Esophagus muscularis mucosa (tissue), 4 donors: ENCODE data around the gene CCDC80. TPM values are rescaled to one million over a fixed set of nuclear protein-coding genes. Genes with fewer than 3 reads are reported as not detected.

Experiments
- DNase-seq: peaks from one replicate; pipeline ENCODE4 v3.0.0-alpha.2; 2017; ENCODE audit errors: extremely low spot score
- H3K27ac ChIP-seq, 4 donors: fragments of 200-600 bp; sonication (generic); replicated peaks in 1 of 4; 1 replicate in 3 of 4; 2 replicates in 1 of 4; pipeline ENCODE4 v1.5.1; 2016 to 2019; ENCODE audit warnings: mild to moderate bottlenecking in 1 of 4
- H3K27me3 ChIP-seq, 4 donors: fragments of 200-600 bp; sonication (generic); one replicate each; pipeline versions ENCODE4 v1.5.1 to v1.6.0; 2016 to 2019
- H3K36me3 ChIP-seq, 4 donors: fragments of 200-600 bp; sonication (generic); one replicate each; pipeline ENCODE4 v1.5.1; 2016 to 2019
- H3K4me1 ChIP-seq, 4 donors: fragments of 200-600 bp; sonication (generic); one replicate each; pipeline ENCODE4 v1.5.1; 2016 to 2019
- H3K4me3 ChIP-seq, 4 donors: fragments of 200-600 bp; sonication (generic); 1 replicate in 2 of 4; 2 replicates in 2 of 4; pipeline ENCODE4 v1.5.1; 2016 to 2019; ENCODE audit warnings: mild to moderate bottlenecking in 4 of 4, moderate library complexity in 1 of 4
- H3K9me3 ChIP-seq, 4 donors: fragments of 200-600 bp; sonication (generic); 1 replicate in 3 of 4; 2 replicates in 1 of 4; pipeline ENCODE4 v1.5.1; 2016 to 2019
- EP300 ChIP-seq: sonication (generic); formaldehyde crosslinking; IDR thresholded peaks from one replicate; pipeline ENCODE4 v1.6.1; 2017; ENCODE audit warnings: antibody characterized with exemption
- POLR2A ChIP-seq: fragments of 450-650 bp; IDR thresholded peaks from one replicate; pipeline ENCODE4 v1.6.1; 2017; ENCODE audit warnings: antibody characterized with exemption, moderate library complexity, mild to moderate bottlenecking, low read depth
- POLR2AphosphoS5 ChIP-seq, 2 donors: sonication (generic); formaldehyde crosslinking; IDR thresholded peaks; one replicate each; pipeline ENCODE4 v1.6.1; 2017; ENCODE audit warnings: antibody characterized with exemption in 2 of 2
- WGBS: methylation state at CpG from one replicate; pipeline ENCODE4 v1.1.5; 2018; 5-methylcytosine and 5-hydroxymethylcytosine counted together
- intact Hi-C: fragments of 100-400 bp; cut with DNase I; formaldehyde crosslinking; loops from one replicate; pipeline ENCODE4 v1.15.1; 2023
- total RNA-seq, 4 donors: library from RNA; depleted of rRNA; stranded (reverse); fragments of >200 nt; gene quantifications; one replicate each; pipeline versions ENCODE4 v1.1.0 to v1.2.1, GENCODE V29; 2016
- TF ChIP-seq, protein P1 (sequence below), 3 experiments: fragments of 200-600 bp in 2 of 3; fragments of 450-650 bp in 1 of 3; sonication (generic) in 2 of 3; IDR thresholded peaks; one replicate each; pipeline ENCODE4 v1.5.1; 2017 to 2019; ENCODE audit warnings: antibody characterized with exemption in 3 of 3, mild to moderate bottlenecking in 2 of 3, moderate library complexity in 1 of 3

CCDC80 gene
- total RNA-seq, 4 donors from 2014 or later = 34.7 to 213 (median 127) TPM

DNA sequence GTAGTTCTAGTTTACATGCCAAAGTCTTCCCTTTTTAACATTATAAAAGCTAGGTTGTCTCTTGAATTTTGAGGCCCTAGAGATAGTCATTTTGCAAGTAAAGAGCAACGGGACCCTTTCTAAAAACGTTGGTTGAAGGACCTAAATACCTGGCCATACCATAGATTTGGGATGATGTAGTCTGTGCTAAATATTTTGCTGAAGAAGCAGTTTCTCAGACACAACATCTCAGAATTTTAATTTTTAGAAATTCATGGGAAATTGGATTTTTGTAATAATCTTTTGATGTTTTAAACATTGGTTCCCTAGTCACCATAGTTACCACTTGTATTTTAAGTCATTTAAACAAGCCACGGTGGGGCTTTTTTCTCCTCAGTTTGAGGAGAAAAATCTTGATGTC, 57.8 kb downstream of the CCDC80 start:
- TF ChIP-seq POLR2A = no peak
- TF ChIP-seq POLR2AphosphoS5 (IDR thresholded peaks at IDR 0.05) = no peak
- TF ChIP-seq, protein P1, sequence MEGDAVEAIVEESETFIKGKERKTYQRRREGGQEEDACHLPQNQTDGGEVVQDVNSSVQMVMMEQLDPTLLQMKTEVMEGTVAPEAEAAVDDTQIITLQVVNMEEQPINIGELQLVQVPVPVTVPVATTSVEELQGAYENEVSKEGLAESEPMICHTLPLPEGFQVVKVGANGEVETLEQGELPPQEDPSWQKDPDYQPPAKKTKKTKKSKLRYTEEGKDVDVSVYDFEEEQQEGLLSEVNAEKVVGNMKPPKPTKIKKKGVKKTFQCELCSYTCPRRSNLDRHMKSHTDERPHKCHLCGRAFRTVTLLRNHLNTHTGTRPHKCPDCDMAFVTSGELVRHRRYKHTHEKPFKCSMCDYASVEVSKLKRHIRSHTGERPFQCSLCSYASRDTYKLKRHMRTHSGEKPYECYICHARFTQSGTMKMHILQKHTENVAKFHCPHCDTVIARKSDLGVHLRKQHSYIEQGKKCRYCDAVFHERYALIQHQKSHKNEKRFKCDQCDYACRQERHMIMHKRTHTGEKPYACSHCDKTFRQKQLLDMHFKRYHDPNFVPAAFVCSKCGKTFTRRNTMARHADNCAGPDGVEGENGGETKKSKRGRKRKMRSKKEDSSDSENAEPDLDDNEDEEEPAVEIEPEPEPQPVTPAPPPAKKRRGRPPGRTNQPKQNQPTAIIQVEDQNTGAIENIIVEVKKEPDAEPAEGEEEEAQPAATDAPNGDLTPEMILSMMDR (IDR thresholded peaks at IDR 0.05) = no peak
- TF ChIP-seq EP300 = no peak
- Histone ChIP-seq H3K36me3 (peaks cover 0 to 76% (median 45%) of the 10 kb centered on the region in 4 donors), H3K4me1 (peaks cover 0 to 14% (median 6%) of the 10 kb centered on the region in 4 donors), H3K27ac (no peak overlapping the region), H3K9me3 (no peaks in the 10 kb centered on the region), H3K27me3 (no peaks in the 10 kb centered on the region), H3K4me3 (no peak overlapping the region)
- intact Hi-C loops = loop anchor here (5.0 to 10.0 kb wide), 3 partner anchors 49 to 234 kb away; no protein-coding TSS in a partner anchor
- WGBS = 74% methylated on average over 3 of the region's 3 CpGs
- DNase-seq = no peak

DNA sequence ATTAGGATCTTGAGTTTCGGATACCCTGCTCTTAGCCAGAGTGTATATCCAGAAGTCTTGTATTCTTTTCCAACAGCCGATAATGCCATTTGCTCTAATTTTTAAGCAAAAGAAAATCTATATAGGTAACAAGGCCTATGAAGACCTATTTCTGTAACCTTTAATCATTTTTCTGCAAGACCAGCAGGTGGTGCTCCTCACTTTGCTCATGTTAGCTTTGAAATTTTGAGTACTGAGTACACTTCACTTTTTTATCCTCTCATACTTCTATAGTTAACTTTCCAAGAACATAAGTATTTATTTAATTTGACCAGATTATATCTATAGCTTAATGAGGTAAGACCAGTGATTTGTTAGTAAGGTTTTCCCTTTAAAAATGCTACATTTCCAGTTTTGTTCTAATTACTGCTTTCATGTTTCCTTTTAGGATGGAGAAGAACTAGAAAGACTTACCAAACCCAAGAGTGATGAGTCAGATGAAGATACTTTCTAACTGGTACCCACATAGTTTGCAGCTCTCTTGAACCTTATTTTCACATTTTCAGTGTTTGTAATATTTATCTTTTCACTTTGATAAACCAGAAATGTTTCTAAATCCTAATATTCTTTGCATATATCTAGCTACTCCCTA, 58.6 kb downstream of the CCDC80 start:
- no peak for DNase-seq
- Histone ChIP-seq H3K4me3 (no peak overlapping the region), H3K9me3 (no peaks in the 10 kb centered on the region), H3K27ac (no peak overlapping the region), H3K27me3 (no peaks in the 10 kb centered on the region), H3K4me1 (peaks cover 0 to 14% (median 6%) of the 10 kb centered on the region in 4 donors), H3K36me3 (peaks cover 0 to 75% (median 43%) of the 10 kb centered on the region in 4 donors)
- TF ChIP-seq, protein P1 (IDR thresholded peaks at IDR 0.05) = peak; percentile 48 to 65 (median 54)
- TF ChIP-seq POLR2AphosphoS5 (IDR thresholded peaks at IDR 0.05) = no peak
- intact Hi-C loops = loop anchor here (5.0 to 10.0 kb wide), 3 partner anchors 50 to 235 kb away; no protein-coding TSS in a partner anchor
- 68% methylated on average over 2 of the region's 2 CpGs for WGBS

DNA sequence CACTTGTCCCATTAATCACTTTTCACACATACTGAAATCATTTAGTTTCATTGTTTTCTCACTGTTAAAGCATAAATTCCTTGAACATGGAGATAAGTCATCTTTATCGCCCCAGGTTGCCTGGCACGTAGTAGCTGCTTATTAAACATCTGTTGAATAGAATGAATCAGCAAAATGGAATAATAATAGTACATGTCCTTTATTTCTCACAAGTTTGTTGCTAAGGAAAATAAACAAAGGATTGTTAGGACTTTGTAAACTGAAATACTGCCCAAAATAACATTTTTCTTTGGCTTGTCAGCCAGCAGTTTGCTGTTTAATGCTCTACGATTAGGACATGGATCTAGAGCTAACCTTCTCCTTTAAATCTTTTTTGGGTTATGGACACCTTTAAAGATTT, 61.2 kb downstream of the CCDC80 start:
- Histone ChIP-seq H3K9me3 (no peaks in the 10 kb centered on the region), H3K4me3 (no peak overlapping the region), H3K4me1 (peaks cover 0 to 10% (median 3%) of the 10 kb centered on the region in 4 donors), H3K27ac (no peak overlapping the region), H3K27me3 (no peaks in the 10 kb centered on the region), H3K36me3 (peaks cover 0 to 71% (median 32%) of the 10 kb centered on the region in 4 donors)
- TF ChIP-seq POLR2A (no peak), EP300 (no peak), POLR2AphosphoS5 (IDR thresholded peaks at IDR 0.05) (no peak)
- TF ChIP-seq, protein P1 (IDR thresholded peaks at IDR 0.05) = no peak
- DNase-seq = no peak
- 45% methylated on average over 3 of the region's 3 CpGs for WGBS
- intact Hi-C loops = loop anchor here (2.0 to 10.0 kb wide), 4 partner anchors 53 to 401 kb away; no protein-coding TSS in a partner anchor

DNA sequence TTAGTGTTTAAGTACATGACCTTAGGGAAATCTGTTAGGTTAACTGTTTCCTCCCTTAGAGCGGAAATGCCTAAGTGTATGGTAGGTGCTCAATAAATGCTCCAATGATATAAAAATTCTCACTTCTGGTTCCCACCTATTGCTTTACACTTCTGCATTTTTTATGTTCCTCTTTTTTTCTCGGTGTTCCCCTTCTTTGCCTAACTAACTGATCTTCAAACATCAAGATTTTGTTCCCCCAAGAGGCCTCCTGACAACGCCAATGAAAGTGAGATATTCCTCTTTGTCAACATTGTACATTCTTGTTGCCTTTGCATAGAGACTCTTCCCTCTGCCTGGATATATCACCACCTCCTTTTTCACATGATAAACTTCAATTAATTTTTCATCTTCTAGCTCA, 61.7 kb downstream of the CCDC80 start:
- H3K36me3 ChIP-seq = peaks cover 0 to 71% (median 32%) of the 10 kb centered on the region in 4 donors

More for the DNA sequence above, 61.7 kb downstream of the CCDC80 start:
- WGBS = 76% methylated on average over 3 of the region's 3 CpGs
- H3K27ac ChIP-seq = no peak overlapping the region
- no peak for DNase-seq
- peaks cover 0 to 10% (median 3%) of the 10 kb centered on the region in 4 donors for H3K4me1 ChIP-seq
- H3K4me3 ChIP-seq = no peak overlapping the region
- H3K27me3 ChIP-seq = no peaks in the 10 kb centered on the region
- intact Hi-C loops = no loop called here
- no peaks in the 10 kb centered on the region for H3K9me3 ChIP-seq
- TF ChIP-seq, protein P1 (IDR thresholded peaks at IDR 0.05) = no peak
- TF ChIP-seq POLR2AphosphoS5 (IDR thresholded peaks at IDR 0.05) = no peak
- TF ChIP-seq POLR2A = no peak
- no peak for TF ChIP-seq EP300
